GM12878 (cell line): ENCODE measurements around the gene PGM3. TPM values are rescaled to one million over a fixed set of nuclear protein-coding genes. Genes with fewer than 3 reads are reported as not detected.

Source experiments
- ATAC-seq: fragments of 200-7000 bp; cut with Tn5 transposase; 3 replicates; pipeline ENCODE4 v1.9.1; 2020; ENCODE audit warnings: mild to moderate bottlenecking, moderate library complexity
- BruUV-seq: library from RNA; stranded (reverse); fragments of 400-500 nt; replicated peaks from 2 replicates; lab custom pipeline; 2021; lab: Mats Ljungman, UMichigan
- CTCF ChIA-PET: fragments of 300-600 bp; sonication (Branson Sonifier 250); formaldehyde crosslinking; extraction: SDS; loops from one replicate; lab custom pipeline; 2021; ENCODE audit warnings: inconsistent platforms; lab: Yijun Ruan, JAX
- POLR2A ChIA-PET: fragments of 350-600 bp; formaldehyde crosslinking; extraction: SDS; loops from one replicate; lab custom pipeline; 2021; ENCODE audit warnings: inconsistent platforms; lab: Charles Lee
- RAD21 ChIA-PET: fragments of 300-600 bp; sonication (Branson Sonifier 250); formaldehyde crosslinking; loops from one replicate; lab custom pipeline; 2023; ENCODE audit warnings: antibody characterized with exemption; ENCODE audit not compliant: unreplicated experiment; lab: Charles Lee
- SMC1A ChIA-PET: fragments of 300-600 bp; sonication (Branson Sonifier 250); formaldehyde crosslinking; loops from one replicate; lab custom pipeline; 2023; ENCODE audit not compliant: unreplicated experiment, uncharacterized antibody; lab: Charles Lee
- DNase-seq: peaks from one replicate; pipeline ENCODE4 v3.0.0-alpha.2; 2011; ENCODE audit warnings: low read depth, low spot score
- FAIRE-seq: peaks from 3 replicates; lab custom pipeline; 2011; peaks lifted over from hg19 to GRCh38; lab: Jason Lieb, UNC
- H2AFZ ChIP-seq: 2 replicates; pipeline ENCODE4 v1.6.0; 2011; ENCODE audit warnings: low read depth, low read length, control low read depth; ENCODE audit not compliant: control insufficient read depth
- H3K27ac ChIP-seq: 2 replicates; pipeline ENCODE4 v1.5.1; 2011; ENCODE audit warnings: control low read depth; ENCODE audit not compliant: control insufficient read depth, insufficient read depth
- H3K27me3 ChIP-seq, 2 experiments: replicated peaks in 1 of 2; 2 replicates each; pipeline versions ENCODE4 v1.6.0 to v1.6.1; 2011; ENCODE audit warnings: low read length in 1 of 2; ENCODE audit not compliant: control insufficient read depth in 2 of 2, insufficient read depth in 2 of 2
- H3K36me3 ChIP-seq, 2 experiments: 2 replicates each; pipeline ENCODE4 v1.5.1; 2011; ENCODE audit warnings: low read length in 1 of 2; ENCODE audit not compliant: control insufficient read depth in 2 of 2, insufficient read depth in 2 of 2
- H3K4me1 ChIP-seq: 2 replicates; pipeline ENCODE4 v1.6.1; 2011; ENCODE audit warnings: mild to moderate bottlenecking, low read length, moderate library complexity, mixed read lengths; ENCODE audit not compliant: control insufficient read depth, insufficient read depth
- H3K4me2 ChIP-seq: 2 replicates; pipeline ENCODE4 v1.6.0; 2011; ENCODE audit warnings: control low read depth; ENCODE audit not compliant: control insufficient read depth, insufficient read depth
- H3K4me3 ChIP-seq: fragments of 200-600 bp; sonication (generic); 2 replicates; pipeline ENCODE4 v1.5.1; 2016
- H3K79me2 ChIP-seq: 2 replicates; pipeline ENCODE4 v1.6.0; 2011; ENCODE audit warnings: low read length; ENCODE audit not compliant: control insufficient read depth, insufficient read depth
- H3K9ac ChIP-seq: 2 replicates; pipeline ENCODE4 v1.8.0; 2011; ENCODE audit warnings: low read length, control low read depth, mixed read lengths; ENCODE audit not compliant: control insufficient read depth, insufficient read depth
- H3K9me3 ChIP-seq: replicated peaks from 3 replicates; pipeline ENCODE4 v1.5.1; 2011; ENCODE audit warnings: mild to moderate bottlenecking, low read length; ENCODE audit not compliant: control insufficient read depth, insufficient read depth
- H4K20me1 ChIP-seq: 2 replicates; pipeline ENCODE4 v1.6.0; 2011; ENCODE audit not compliant: control insufficient read depth, insufficient read depth
- ATF3 ChIP-seq: IDR thresholded peaks from 2 replicates; pipeline ENCODE4 v1.6.1; 2011; ENCODE audit warnings: low read depth, mild to moderate bottlenecking, low read length, moderate library complexity, borderline replicate concordance; ENCODE audit errors: extremely low read depth
- CBX3 ChIP-seq: fragments of 200-600 bp; sonication (generic); IDR thresholded peaks from 2 replicates; pipeline ENCODE4 v1.6.1; 2016; ENCODE audit warnings: low read depth, borderline replicate concordance
- IKZF2 ChIP-seq, 2 experiments: fragments of 450-650 bp; IDR thresholded peaks; 2 replicates each; pipeline ENCODE4 v1.6.1; 2017; ENCODE audit warnings: mild to moderate bottlenecking in 2 of 2, moderate library complexity in 2 of 2
- KAT2A ChIP-seq: conservative IDR thresholded peaks from 2 replicates; pipeline ENCODE4 v1.6.1; 2011; ENCODE audit warnings: low read depth, low read length; ENCODE audit not compliant: control insufficient read depth
- NBN ChIP-seq: fragments of 450-650 bp; IDR thresholded peaks from 2 replicates; pipeline ENCODE4 v1.6.1; 2016
- NRF1 ChIP-seq: conservative IDR thresholded peaks from 2 replicates; pipeline ENCODE4 v1.6.1; 2011; ENCODE audit warnings: mild to moderate bottlenecking, low read depth, low read length, improper control_type of control experiment
- RCOR1 ChIP-seq: conservative IDR thresholded peaks from 2 replicates; pipeline ENCODE4 v1.6.1; 2012; ENCODE audit warnings: low read depth, low read length, improper control_type of control experiment
- TAF1 ChIP-seq: IDR thresholded peaks from 2 replicates; pipeline ENCODE4 v1.6.1; 2011; ENCODE audit warnings: mild to moderate bottlenecking, low read depth, low read length, borderline replicate concordance
- ZBTB11 ChIP-seq: fragments of 450-650 bp; formaldehyde crosslinking; IDR thresholded peaks from 2 replicates; pipeline ENCODE4 v1.5.0; 2022; ENCODE audit warnings: mild to moderate bottlenecking, missing genetic modification characterization
- ZNF274 ChIP-seq: IDR thresholded peaks from one replicate; pipeline ENCODE4 v1.8.0; 2011; ENCODE audit not compliant: insufficient read length, insufficient read depth
- ZNF687 ChIP-seq: fragments of 450-650 bp; IDR thresholded peaks from 2 replicates; pipeline ENCODE4 v1.6.1; 2017; ENCODE audit warnings: mild to moderate bottlenecking, moderate library complexity
- WGBS: methylation state at CpG from one replicate; pipeline ENCODE4 v1.1.6; 2016; ENCODE audit warnings: low lambda C conversion rate; ENCODE audit not compliant: insufficient replicate concordance, insufficient coverage; ENCODE audit errors: missing lambda C conversion rate; 5-methylcytosine and 5-hydroxymethylcytosine counted together
- in situ Hi-C: fragments of 300-500 bp; cut with MboI; formaldehyde crosslinking; loops from 9 replicates; pipeline ENCODE4 v1.14.3; 2018; ENCODE audit warnings: mixed read lengths
- intact Hi-C: fragments of 100-400 bp; cut with micrococcal nuclease; formaldehyde crosslinking; loops from one replicate; pipeline ENCODE4 v1.14.2; 2022; ENCODE audit not compliant: unreplicated experiment
- polyA plus RNA-seq, 11 experiments: library from polyadenylated mRNA; depleted of rRNA in 4 of 11; unstranded in 6 of 11; stranded (reverse) in 5 of 11; fragments of >200 nt; fragmentation: Nextera tagmentation in 4 of 11; fragmentation: Illumina TruSeq in 1 of 11; extraction: Ambion mirVana in 4 of 11; extraction: Trizol in 1 of 11; gene quantifications; 1 replicate in 1 of 11; 2 replicates in 10 of 11; pipeline versions ENCODE4 v1.2.1 to v1.2.3, GENCODE V29; 2011 to 2016; ENCODE audit warnings: inconsistent platforms in 2 of 11, missing spikeins in 2 of 11, low read depth in 1 of 11
- total RNA-seq, 4 experiments: library from RNA; depleted of rRNA in 3 of 4; stranded (reverse); fragments of >200 nt in 3 of 4; fragmentation: Illumina TruSeq in 1 of 4; extraction: Trizol in 1 of 4; gene quantifications; 2 replicates each; pipeline versions ENCODE4 v1.2.1 to v1.2.3, GENCODE V29; 2013 to 2021
- TF ChIP-seq, protein P1 (sequence below): IDR thresholded peaks from 2 replicates; pipeline ENCODE4 v1.6.1; 2012; ENCODE audit warnings: low read depth, low read length, improper control_type of control experiment

PGM3 gene
- total and polyA plus RNA-seq, 10 of the 15 experiments (the other 5 are each of a cell fraction or from before 2014, with no cell fraction given), result 13.0 to 36.0 (median 24.6) TPM

DNA sequence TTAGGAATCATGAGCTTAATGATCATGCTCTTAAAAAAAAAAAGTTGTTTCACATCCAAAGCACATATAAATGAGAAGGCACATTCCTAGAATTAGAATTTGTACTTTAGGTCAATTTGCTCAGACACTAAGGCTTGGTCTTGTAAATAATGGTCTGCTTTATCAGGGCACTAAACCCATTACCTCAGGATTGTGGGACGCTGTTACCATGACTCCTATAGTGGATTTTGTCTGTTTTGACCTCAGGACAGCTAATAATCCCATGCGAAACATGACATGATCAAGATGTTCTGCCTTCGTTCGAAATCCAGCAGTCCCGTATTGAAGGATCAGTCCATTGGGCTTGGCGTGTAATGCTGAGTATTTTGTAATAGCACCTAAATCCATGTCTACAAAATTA is 2.4 kb downstream of the PGM3 start:
- Histone ChIP-seq H3K9me3 (no peaks in the 10 kb centered on the region), H3K79me2 (peaks cover 28% of the 10 kb centered on the region), H4K20me1 (no peaks in the 10 kb centered on the region), H2AFZ (no peak overlapping the region), H3K27ac (no peak overlapping the region), H3K27me3 (no peaks in the 10 kb centered on the region), H3K4me2 (no peak overlapping the region), H3K36me3 (no peaks in the 10 kb centered on the region; a peak in 1 of 4 replicates), H3K4me3 (no peak overlapping the region; the same call in 1 of the 2 replicates), H3K9ac (no peak overlapping the region), H3K4me1 (peaks cover 5% of the 10 kb centered on the region)
- BruUV-seq, result no TSS peak
- DNase-seq (no peak), FAIRE-seq (no peak), ATAC-seq (no peak)
- SMC1A ChIA-PET, result interaction anchor here (0.7 to 12.1 kb wide), 4 partner anchors 35 to 122 kb away, joined by 3 to 108 read pairs (median 3); partner anchors contain the start of genes DOP1A and UBE3D
- intact Hi-C loops (loop anchor here (5.0 to 10.0 kb wide), 3 partner anchors 103 to 946 kb away; partner anchors contain the start of genes DOP1A, IBTK and UBE3D), in situ Hi-C loops (no loop called here)
- RAD21 ChIA-PET, result interaction anchor here (11.8 kb wide), 1 partner anchor 124 kb away, joined by 93 read pairs; the partner anchor contains the start of genes DOP1A and UBE3D
- POLR2A ChIA-PET, result interaction anchor here (0.9 to 2.4 kb wide), 2 partner anchors 123 to 125 kb away, joined by 3 to 8 read pairs; partner anchors contain the start of genes DOP1A and UBE3D
- CTCF ChIA-PET, result interaction anchor here (1.2 to 19.2 kb wide), 5 partner anchors 25 to 324 kb away, joined by 3 to 195 read pairs (median 4); partner anchors contain the start of genes DOP1A and UBE3D
- 100% methylated on average over 6 of the region's 6 CpGs for WGBS
- TF ChIP-seq ATF3 (no peak), NRF1 (no peak), CBX3 (no peak), NBN (no peak), ZNF687 (no peak), KAT2A (no peak), ZNF274 (no peak), RCOR1 (no peak), TAF1 (no peak), ZBTB11 (CRISPR knock-in tag) (no peak), IKZF2 (IDR thresholded peaks at IDR 0.05) (no peak)
- TF ChIP-seq, protein P1, sequence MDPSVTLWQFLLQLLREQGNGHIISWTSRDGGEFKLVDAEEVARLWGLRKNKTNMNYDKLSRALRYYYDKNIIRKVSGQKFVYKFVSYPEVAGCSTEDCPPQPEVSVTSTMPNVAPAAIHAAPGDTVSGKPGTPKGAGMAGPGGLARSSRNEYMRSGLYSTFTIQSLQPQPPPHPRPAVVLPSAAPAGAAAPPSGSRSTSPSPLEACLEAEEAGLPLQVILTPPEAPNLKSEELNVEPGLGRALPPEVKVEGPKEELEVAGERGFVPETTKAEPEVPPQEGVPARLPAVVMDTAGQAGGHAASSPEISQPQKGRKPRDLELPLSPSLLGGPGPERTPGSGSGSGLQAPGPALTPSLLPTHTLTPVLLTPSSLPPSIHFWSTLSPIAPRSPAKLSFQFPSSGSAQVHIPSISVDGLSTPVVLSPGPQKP, result no peak
